Caco-2 (cell line): ENCODE measurements around the gene CDK5RAP3. TPM values are rescaled to one million over a fixed set of nuclear protein-coding genes. Genes with fewer than 3 reads are reported as not detected.
A peak's percentile ranks its signal among the peaks of the same experiment; 100 is the strongest.
"Not testable (repeated sequence)": the region's sequence is repeated elsewhere in the genome, so short reads cannot be mapped to it uniquely, and the experiment has no call there.

Experiments
- BruUV-seq: library from RNA; stranded (reverse); fragments of 400-500 nt; replicated peaks from 2 replicates; lab custom pipeline; 2021; lab: Mats Ljungman, UMichigan
- CTCF ChIA-PET: fragments of 300-600 bp; sonication (Branson Sonifier 250); formaldehyde crosslinking; loops from one replicate; lab custom pipeline; 2022; ENCODE audit warnings: antibody characterized with exemption; lab: Charles Lee
- POLR2A ChIA-PET: fragments of 300-600 bp; sonication (Branson Sonifier 250); formaldehyde crosslinking; loops from one replicate; lab custom pipeline; 2022; ENCODE audit warnings: antibody characterized with exemption; lab: Charles Lee
- DNase-seq, 2 experiments: peaks; one replicate each; pipeline versions ENCODE4 v3.0.0 to v3.0.0-alpha.2; 2020 to 2022
- H3K27me3 ChIP-seq: replicated peaks from 2 replicates; pipeline ENCODE4 v1.6.0; 2011; ENCODE audit warnings: low read length; ENCODE audit not compliant: control insufficient read depth, insufficient read depth
- H3K36me3 ChIP-seq: 2 replicates; pipeline ENCODE4 v1.5.1; 2011; ENCODE audit warnings: low read length; ENCODE audit not compliant: control insufficient read depth, insufficient read depth
- H3K4me1 ChIP-seq: fragments of 250-450 bp; sonication (Bioruptor Pico); 2 replicates; pipeline ENCODE4 v1.5.1; 2020; ENCODE audit warnings: mild to moderate bottlenecking
- H3K4me3 ChIP-seq: 2 replicates; pipeline ENCODE4 v1.5.1; 2011; ENCODE audit warnings: low read depth, mild to moderate bottlenecking, control low read depth, low read length
- H3K9me3 ChIP-seq: fragments of 250-450 bp; sonication (Bioruptor Pico); 2 replicates; pipeline ENCODE4 v1.5.1; 2020; ENCODE audit warnings: mild to moderate bottlenecking, moderate library complexity
- H3K27ac Mint-ChIP-seq: one replicate; pipeline ENCODE4 v1.8.0; 2022; ENCODE audit warnings: mixed read lengths; ENCODE audit not compliant: unreplicated experiment
- H3K27me3 Mint-ChIP-seq: one replicate; pipeline ENCODE4 v1.8.0; 2022; ENCODE audit warnings: mixed read lengths; ENCODE audit not compliant: insufficient read depth, unreplicated experiment
- H3K36me3 Mint-ChIP-seq: one replicate; pipeline ENCODE4 v1.8.0; 2022; ENCODE audit warnings: mild to moderate bottlenecking, mixed read lengths; ENCODE audit not compliant: insufficient read depth, unreplicated experiment
- H3K4me1 Mint-ChIP-seq: one replicate; pipeline ENCODE4 v1.8.0; 2022; ENCODE audit warnings: low read depth, mixed read lengths; ENCODE audit not compliant: unreplicated experiment
- H3K4me3 Mint-ChIP-seq: one replicate; pipeline ENCODE4 v1.8.0; 2022; ENCODE audit warnings: mild to moderate bottlenecking, moderate library complexity, mixed read lengths; ENCODE audit not compliant: unreplicated experiment
- H3K9me3 Mint-ChIP-seq: one replicate; pipeline ENCODE4 v1.8.0; 2022; ENCODE audit warnings: mixed read lengths; ENCODE audit not compliant: unreplicated experiment
- intact Hi-C: fragments of 100-400 bp; cut with micrococcal nuclease; formaldehyde crosslinking; loops from one replicate; pipeline ENCODE4 v1.10.0; 2022; ENCODE audit not compliant: unreplicated experiment
- total RNA-seq: library from RNA; stranded (reverse); gene quantifications from 2 replicates; pipeline ENCODE4 v1.2.3, GENCODE V29; 2022
- TF ChIP-seq, protein P1 (sequence below), 2 experiments: fragments of 200-600 bp in 1 of 2; IDR thresholded peaks; 1 replicate in 1 of 2; 2 replicates in 1 of 2; pipeline versions ENCODE4 v1.5.1 to v1.8.0; 2011 to 2022; ENCODE audit warnings: antibody characterized with exemption in 1 of 2, control low read depth in 1 of 2, inconsistent platforms in 1 of 2, low read depth in 1 of 2, low read length in 1 of 2, mild to moderate bottlenecking in 1 of 2, moderate library complexity in 1 of 2; ENCODE audit not compliant: insufficient read depth in 1 of 2, severe bottlenecking in 1 of 2, unreplicated experiment in 1 of 2

The CDK5RAP3 gene
- total RNA-seq, 1 experiment from 2014 or later = 425 TPM

GRCh38 chr17:47998044-47998443 is 27.1 kb downstream of the CDK5RAP3 start:
- Histone ChIP-seq H3K4me3 (no peak overlapping the region), H3K4me1 (peaks cover 9% of the 10 kb centered on the region), H3K27me3 (no peaks in the 10 kb centered on the region), H3K36me3 (no peaks in the 10 kb centered on the region), H3K9me3 (no peaks in the 10 kb centered on the region)
- no TSS peak for BruUV-seq
- H3K36me3 Mint-ChIP-seq = no peaks in the 10 kb centered on the region
- DNase-seq = no peak
- ChIA-PET POLR2A (no interaction called here), CTCF (interaction anchor here (0.6 to 2.5 kb wide), 4 partner anchors 14 to 51 kb away, joined by 3 to 9 read pairs (median 8); partner anchors contain the start of gene CDK5RAP3)
- H3K9me3 Mint-ChIP-seq = no peaks in the 10 kb centered on the region
- H3K4me3 Mint-ChIP-seq = no peak overlapping the region
- TF ChIP-seq, protein P1, sequence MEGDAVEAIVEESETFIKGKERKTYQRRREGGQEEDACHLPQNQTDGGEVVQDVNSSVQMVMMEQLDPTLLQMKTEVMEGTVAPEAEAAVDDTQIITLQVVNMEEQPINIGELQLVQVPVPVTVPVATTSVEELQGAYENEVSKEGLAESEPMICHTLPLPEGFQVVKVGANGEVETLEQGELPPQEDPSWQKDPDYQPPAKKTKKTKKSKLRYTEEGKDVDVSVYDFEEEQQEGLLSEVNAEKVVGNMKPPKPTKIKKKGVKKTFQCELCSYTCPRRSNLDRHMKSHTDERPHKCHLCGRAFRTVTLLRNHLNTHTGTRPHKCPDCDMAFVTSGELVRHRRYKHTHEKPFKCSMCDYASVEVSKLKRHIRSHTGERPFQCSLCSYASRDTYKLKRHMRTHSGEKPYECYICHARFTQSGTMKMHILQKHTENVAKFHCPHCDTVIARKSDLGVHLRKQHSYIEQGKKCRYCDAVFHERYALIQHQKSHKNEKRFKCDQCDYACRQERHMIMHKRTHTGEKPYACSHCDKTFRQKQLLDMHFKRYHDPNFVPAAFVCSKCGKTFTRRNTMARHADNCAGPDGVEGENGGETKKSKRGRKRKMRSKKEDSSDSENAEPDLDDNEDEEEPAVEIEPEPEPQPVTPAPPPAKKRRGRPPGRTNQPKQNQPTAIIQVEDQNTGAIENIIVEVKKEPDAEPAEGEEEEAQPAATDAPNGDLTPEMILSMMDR (IDR thresholded peaks at IDR 0.05; ENCODE audit: insufficient read depth in 1 of 2, low read depth in 1 of 2, low read length in 1 of 2, severe bottlenecking in 1 of 2, unreplicated experiment in 1 of 2) = no peak
- peaks cover 11% of the 10 kb centered on the region for H3K4me1 Mint-ChIP-seq
- H3K27me3 Mint-ChIP-seq = peaks cover 2% of the 10 kb centered on the region
- intact Hi-C loops = no loop called here
- H3K27ac Mint-ChIP-seq = no peak overlapping the region

GRCh38 chr17:47999582-47999981 is 28.7 kb downstream of the CDK5RAP3 start:
- peak in 1 of 2 experiments; percentile 47 for DNase-seq
- H3K27me3 ChIP-seq = no peaks in the 10 kb centered on the region
- peaks cover 9% of the 10 kb centered on the region for H3K4me1 ChIP-seq
- H3K4me1 Mint-ChIP-seq = peaks cover 11% of the 10 kb centered on the region
- H3K9me3 ChIP-seq = no peaks in the 10 kb centered on the region
- BruUV-seq = no TSS peak
- H3K9me3 Mint-ChIP-seq = no peaks in the 10 kb centered on the region
- no peak overlapping the region for H3K4me3 Mint-ChIP-seq
- TF ChIP-seq, protein P1 (IDR thresholded peaks at IDR 0.05; ENCODE audit: insufficient read depth in 1 of 2, low read depth in 1 of 2, low read length in 1 of 2, severe bottlenecking in 1 of 2, unreplicated experiment in 1 of 2) = peak in 1 of 2 experiments; percentile 46
- H3K36me3 ChIP-seq = no peaks in the 10 kb centered on the region
- CTCF ChIA-PET = interaction anchor here (0.6 to 2.5 kb wide), 9 partner anchors 11 to 780 kb away, joined by 3 to 9 read pairs (median 4); partner anchors contain the start of genes CDK5RAP3 and PNPO
- H3K27ac Mint-ChIP-seq = no peak overlapping the region
- no peaks in the 10 kb centered on the region for H3K27me3 Mint-ChIP-seq
- no peaks in the 10 kb centered on the region for H3K36me3 Mint-ChIP-seq
- H3K4me3 ChIP-seq = no peak overlapping the region
- intact Hi-C loops = no loop called here
- POLR2A ChIA-PET = interaction anchor here (0.5 to 1.4 kb wide), 3 partner anchors 29 to 160 kb away, joined by 3 to 6 read pairs (median 4); no protein-coding TSS in a partner anchor

GRCh38 chr17:48001197-48001596 is 30.3 kb downstream of the CDK5RAP3 start:
- H3K4me3 ChIP-seq = no peak overlapping the region
- H3K4me3 Mint-ChIP-seq = no peak overlapping the region
- H3K27ac Mint-ChIP-seq = no peak overlapping the region
- ChIA-PET CTCF (interaction anchor here (0.6 to 1.1 kb wide), 2 partner anchors 10 to 11 kb away, joined by 5 read pairs; no protein-coding TSS in a partner anchor), POLR2A (interaction anchor here (0.7 to 1.4 kb wide), 2 partner anchors 30 to 31 kb away, joined by 3 to 11 read pairs; partner anchors contain the start of gene CDK5RAP3)
- no peaks in the 10 kb centered on the region for H3K36me3 ChIP-seq
- no peaks in the 10 kb centered on the region for H3K27me3 Mint-ChIP-seq
- no peaks in the 10 kb centered on the region for H3K9me3 ChIP-seq
- DNase-seq = no peak
- H3K36me3 Mint-ChIP-seq = no peaks in the 10 kb centered on the region
- BruUV-seq = no TSS peak
- H3K4me1 Mint-ChIP-seq = peaks cover 11% of the 10 kb centered on the region
- TF ChIP-seq, protein P1 (IDR thresholded peaks at IDR 0.05; ENCODE audit: insufficient read depth in 1 of 2, low read depth in 1 of 2, low read length in 1 of 2, severe bottlenecking in 1 of 2, unreplicated experiment in 1 of 2) = no peak
- peaks cover 9% of the 10 kb centered on the region for H3K4me1 ChIP-seq
- no peaks in the 10 kb centered on the region for H3K9me3 Mint-ChIP-seq
- intact Hi-C loops = no loop called here
- H3K27me3 ChIP-seq = no peaks in the 10 kb centered on the region

- POLR2A ChIA-PET, H3K36me3 Mint-ChIP-seq, BruUV-seq, H3K9me3 Mint-ChIP-seq, H3K36me3 ChIP-seq, H3K9me3 ChIP-seq, intact Hi-C loops, DNase-seq, H3K27me3 Mint-ChIP-seq, H3K4me3 Mint-ChIP-seq, H3K27me3 ChIP-seq, H3K4me1 ChIP-seq, H3K27ac Mint-ChIP-seq, H3K4me3 ChIP-seq: not testable (repeated sequence)
- CTCF ChIA-PET = interaction anchor here (0.6 to 1.1 kb wide), 2 partner anchors 9 to 10 kb away, joined by 5 read pairs; no protein-coding TSS in a partner anchor
- H3K4me1 Mint-ChIP-seq = peaks cover 11% of the 10 kb centered on the region
Measured at GRCh38 chr17:48001657-48002056, 30.7 kb downstream of the CDK5RAP3 start.
